HEK293 (cell line): ENCODE results near the gene GPS1.

Experiments used
- CTCF ChIA-PET: fragments of 350-600 bp; formaldehyde crosslinking; extraction: SDS; loops from one replicate; lab custom pipeline; 2021; ENCODE audit warnings: antibody characterized with exemption; lab: Yijun Ruan, JAX
- POLR2A ChIA-PET: fragments of 300-600 bp; formaldehyde crosslinking; extraction: SDS; loops from one replicate; lab custom pipeline; 2020; ENCODE audit warnings: antibody characterized with exemption, inconsistent platforms; lab: Yijun Ruan, JAX
- H3K27ac ChIP-seq: fragments of 200-500 bp; sonication (Bioruptor generic); 2 replicates; pipeline ENCODE4 v1.5.1; 2014; ENCODE audit warnings: low read depth, low read length, control low read depth, inconsistent platforms; ENCODE audit errors: extremely low read depth
- H3K36me3 ChIP-seq, 2 experiments: fragments of 200-500 bp in 1 of 2; sonication (Bioruptor generic) in 1 of 2; 1 replicate in 1 of 2; 2 replicates in 1 of 2; pipeline ENCODE4 v1.5.1; 2014 to 2017; ENCODE audit warnings: inconsistent platforms in 2 of 2, low read length in 2 of 2; ENCODE audit not compliant: control insufficient read depth in 2 of 2, insufficient read depth in 1 of 2
- H3K4me1 ChIP-seq: fragments of 200-500 bp; sonication (Bioruptor generic); 2 replicates; pipeline ENCODE4 v1.5.1; 2014; ENCODE audit warnings: mild to moderate bottlenecking, low read length, inconsistent platforms; ENCODE audit not compliant: control insufficient read depth, insufficient read depth
- H3K4me3 ChIP-seq: 2 replicates; pipeline ENCODE4 v1.5.1; 2011; ENCODE audit warnings: low read depth, mild to moderate bottlenecking, control low read depth, low read length, moderate library complexity
- H3K9me3 ChIP-seq: fragments of 200-500 bp; sonication (Bioruptor generic); 2 replicates; pipeline ENCODE4 v1.5.1; 2014; ENCODE audit warnings: low read depth, low read length, inconsistent platforms; ENCODE audit not compliant: control insufficient read depth, insufficient read depth
- EGR2 ChIP-seq: fragments of 450-650 bp; formaldehyde crosslinking; IDR thresholded peaks from 2 replicates; pipeline ENCODE4 v1.5.1; 2016; ENCODE audit warnings: low read depth, missing biosample characterization, missing genetic modification characterization
- GLIS2 ChIP-seq: fragments of 450-650 bp; formaldehyde crosslinking; IDR thresholded peaks from 2 replicates; pipeline ENCODE4 v1.5.1; 2016; ENCODE audit warnings: missing biosample characterization, missing genetic modification characterization
- HOXC10 ChIP-seq: sonication (generic); formaldehyde crosslinking; IDR thresholded peaks from 2 replicates; pipeline ENCODE4 v1.8.1; 2023; ENCODE audit warnings: mild to moderate bottlenecking, missing genetic modification reagents
- KLF9 ChIP-seq: fragments of 450-650 bp; formaldehyde crosslinking; IDR thresholded peaks from 2 replicates; pipeline ENCODE4 v1.5.1; 2016; ENCODE audit warnings: missing biosample characterization, missing genetic modification characterization, low read depth
- PRDM1 ChIP-seq: fragments of 450-650 bp; formaldehyde crosslinking; IDR thresholded peaks from 2 replicates; pipeline ENCODE4; 2016; ENCODE audit warnings: missing biosample characterization, missing genetic modification characterization
- SETDB1 ChIP-seq: IDR thresholded peaks from one replicate; pipeline ENCODE4 v1.6.1; 2017; ENCODE audit warnings: mild to moderate bottlenecking, low read length, moderate library complexity, mixed read lengths; ENCODE audit not compliant: insufficient read length
- YY1 ChIP-seq: fragments of 450-650 bp; formaldehyde crosslinking; IDR thresholded peaks from 2 replicates; pipeline ENCODE4 v1.5.1; 2018; ENCODE audit warnings: missing biosample characterization, missing genetic modification characterization
- ZFP37 ChIP-seq: fragments of 450-650 bp; formaldehyde crosslinking; IDR thresholded peaks from 2 replicates; pipeline ENCODE4 v1.5.1; 2016; ENCODE audit warnings: missing biosample characterization, missing genetic modification characterization
- ZFP41 ChIP-seq: fragments of 450-650 bp; formaldehyde crosslinking; IDR thresholded peaks from 2 replicates; pipeline ENCODE4 v1.5.1; 2016; ENCODE audit warnings: missing biosample characterization, missing genetic modification characterization, borderline replicate concordance
- ZIC2 ChIP-seq: fragments of 450-650 bp; formaldehyde crosslinking; IDR thresholded peaks from 2 replicates; pipeline ENCODE4 v1.5.1; 2016; ENCODE audit warnings: missing biosample characterization, missing genetic modification characterization
- ZNF112 ChIP-seq: fragments of 450-650 bp; formaldehyde crosslinking; IDR thresholded peaks from 2 replicates; pipeline ENCODE4 v1.5.0; 2017; ENCODE audit warnings: missing biosample characterization, missing genetic modification characterization
- ZNF140 ChIP-seq: fragments of 450-650 bp; formaldehyde crosslinking; IDR thresholded peaks from 2 replicates; pipeline ENCODE4 v1.5.1; 2016; ENCODE audit warnings: missing biosample characterization, missing genetic modification characterization
- ZNF155 ChIP-seq: fragments of 450-650 bp; formaldehyde crosslinking; IDR thresholded peaks from 2 replicates; pipeline ENCODE4 v1.5.1; 2016; ENCODE audit warnings: missing biosample characterization, missing genetic modification characterization
- ZNF175 ChIP-seq: fragments of 450-650 bp; formaldehyde crosslinking; IDR thresholded peaks from 2 replicates; pipeline ENCODE4 v1.5.1; 2016; ENCODE audit warnings: missing biosample characterization, missing genetic modification characterization
- ZNF2 ChIP-seq: fragments of 450-650 bp; formaldehyde crosslinking; IDR thresholded peaks from 2 replicates; pipeline ENCODE4 v1.5.1; 2016; ENCODE audit warnings: missing biosample characterization, missing genetic modification characterization
- ZNF202 ChIP-seq: fragments of 450-650 bp; formaldehyde crosslinking; IDR thresholded peaks from 2 replicates; pipeline ENCODE4 v1.5.1; 2016; ENCODE audit warnings: missing biosample characterization, missing genetic modification characterization, borderline replicate concordance
- ZNF266 ChIP-seq: fragments of 450-650 bp; formaldehyde crosslinking; IDR thresholded peaks from 2 replicates; pipeline ENCODE4 v1.5.1; 2016; ENCODE audit warnings: missing biosample characterization, missing genetic modification characterization, low read depth
- ZNF514 ChIP-seq: fragments of 450-650 bp; formaldehyde crosslinking; IDR thresholded peaks from 2 replicates; pipeline ENCODE4 v1.5.1; 2016; ENCODE audit warnings: missing biosample characterization, missing genetic modification characterization
- ZNF521 ChIP-seq: fragments of 450-650 bp; formaldehyde crosslinking; IDR thresholded peaks from 2 replicates; pipeline ENCODE4 v1.5.1; 2017; ENCODE audit warnings: missing biosample characterization, mild to moderate bottlenecking, missing genetic modification characterization
- ZNF529 ChIP-seq: fragments of 450-650 bp; formaldehyde crosslinking; IDR thresholded peaks from 2 replicates; pipeline ENCODE4 v1.5.1; 2017; ENCODE audit warnings: missing genetic modification characterization, missing biosample characterization; ENCODE audit not compliant: insufficient replicate concordance
- ZNF549 ChIP-seq: fragments of 450-650 bp; IDR thresholded peaks from 2 replicates; pipeline ENCODE4 v1.5.1; 2018; ENCODE audit warnings: missing biosample characterization, missing genetic modification characterization, mild to moderate bottlenecking, inconsistent platforms, moderate library complexity
- ZNF571 ChIP-seq: fragments of 450-650 bp; formaldehyde crosslinking; IDR thresholded peaks from 2 replicates; pipeline ENCODE4 v1.5.0; 2017; ENCODE audit warnings: missing biosample characterization, missing genetic modification characterization
- ZNF600 ChIP-seq: fragments of 450-650 bp; formaldehyde crosslinking; IDR thresholded peaks from 2 replicates; pipeline ENCODE4 v1.5.1; 2016; ENCODE audit warnings: missing biosample characterization, missing genetic modification characterization
- ZNF610 ChIP-seq: fragments of 450-650 bp; formaldehyde crosslinking; IDR thresholded peaks from 2 replicates; pipeline ENCODE4 v1.5.1; 2016; ENCODE audit warnings: missing biosample characterization, missing genetic modification characterization, borderline replicate concordance
- ZNF626 ChIP-seq: fragments of 450-650 bp; sonication (Bioruptor Pico); formaldehyde crosslinking; IDR thresholded peaks from 2 replicates; pipeline ENCODE4 v1.5.1; 2018; ENCODE audit warnings: missing biosample characterization, missing genetic modification characterization, inconsistent platforms
- ZNF701 ChIP-seq: fragments of 450-650 bp; formaldehyde crosslinking; IDR thresholded peaks from 2 replicates; pipeline ENCODE4 v1.5.1; 2016; ENCODE audit warnings: missing biosample characterization, missing genetic modification characterization
- ZNF707 ChIP-seq: fragments of 450-650 bp; formaldehyde crosslinking; IDR thresholded peaks from 2 replicates; pipeline ENCODE4 v1.5.1; 2016; ENCODE audit warnings: missing biosample characterization, missing genetic modification characterization
- ZXDB ChIP-seq: fragments of 450-650 bp; formaldehyde crosslinking; IDR thresholded peaks from 2 replicates; pipeline ENCODE4 v1.5.1; 2016; ENCODE audit warnings: missing biosample characterization, missing genetic modification characterization
- TF ChIP-seq, protein P1 (sequence below): fragments of 450-650 bp; formaldehyde crosslinking; IDR thresholded peaks from 2 replicates; pipeline ENCODE4 v1.5.1; 2016; ENCODE audit warnings: missing biosample characterization, missing genetic modification characterization, borderline replicate concordance
- TF ChIP-seq, protein P2 (sequence below): fragments of 450-650 bp; formaldehyde crosslinking; IDR thresholded peaks from 2 replicates; pipeline ENCODE4 v1.5.1; 2016; ENCODE audit warnings: missing biosample characterization, missing genetic modification characterization
- TF ChIP-seq, protein P3 (sequence below): fragments of 450-650 bp; formaldehyde crosslinking; IDR thresholded peaks from 2 replicates; pipeline ENCODE4 v1.5.1; 2016; ENCODE audit warnings: missing biosample characterization, missing genetic modification characterization
- TF ChIP-seq, protein P4 (sequence below): fragments of 450-650 bp; formaldehyde crosslinking; IDR thresholded peaks from 2 replicates; pipeline ENCODE4 v1.5.1; 2017; ENCODE audit warnings: missing biosample characterization, missing genetic modification characterization

The GPS1 gene

DNA sequence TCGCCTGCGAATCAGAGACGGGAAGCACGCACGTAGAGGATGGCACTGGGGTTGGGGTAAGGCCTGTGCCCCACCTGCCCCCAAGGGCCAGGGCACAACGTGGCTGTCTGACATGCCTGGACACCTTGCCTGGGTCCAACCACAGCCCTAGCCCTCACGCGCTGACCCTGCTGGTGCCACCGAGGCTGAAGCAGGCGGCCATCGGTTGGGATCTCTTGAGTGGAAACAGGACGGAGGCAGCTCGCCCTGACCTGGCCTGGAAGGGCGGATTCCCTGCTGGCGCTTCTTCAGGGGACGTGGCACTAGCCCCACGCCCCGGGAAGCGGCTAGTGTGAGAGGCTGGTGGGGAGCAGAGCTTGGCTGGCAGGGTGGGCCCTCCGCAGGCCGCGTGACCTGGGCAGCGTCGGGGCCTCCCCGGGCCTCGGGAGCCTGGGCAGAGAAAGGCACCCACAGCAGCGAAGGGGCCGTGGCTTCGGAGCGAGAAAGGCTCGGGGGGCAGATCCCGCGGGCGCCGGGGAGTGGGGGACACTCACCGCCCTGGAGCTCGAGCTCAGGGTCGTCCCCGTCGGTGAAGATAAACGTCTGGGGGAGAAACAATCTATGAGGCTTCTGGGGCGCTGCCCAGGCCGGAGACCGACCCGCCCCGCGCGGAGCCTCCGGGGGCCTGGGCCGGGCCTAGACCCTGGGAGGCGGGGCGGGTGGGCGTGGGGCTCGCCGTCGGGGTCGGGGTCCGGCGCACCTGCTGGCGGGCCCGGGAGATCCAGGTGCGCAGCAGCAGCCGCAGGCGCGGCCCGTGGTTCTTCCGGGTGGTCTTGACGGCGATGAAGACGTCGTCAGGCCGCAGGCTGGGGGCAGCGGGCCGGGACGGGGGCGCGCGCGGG is 697 bp upstream of the GPS1 start (continued):
- TF ChIP-seq, protein P1, sequence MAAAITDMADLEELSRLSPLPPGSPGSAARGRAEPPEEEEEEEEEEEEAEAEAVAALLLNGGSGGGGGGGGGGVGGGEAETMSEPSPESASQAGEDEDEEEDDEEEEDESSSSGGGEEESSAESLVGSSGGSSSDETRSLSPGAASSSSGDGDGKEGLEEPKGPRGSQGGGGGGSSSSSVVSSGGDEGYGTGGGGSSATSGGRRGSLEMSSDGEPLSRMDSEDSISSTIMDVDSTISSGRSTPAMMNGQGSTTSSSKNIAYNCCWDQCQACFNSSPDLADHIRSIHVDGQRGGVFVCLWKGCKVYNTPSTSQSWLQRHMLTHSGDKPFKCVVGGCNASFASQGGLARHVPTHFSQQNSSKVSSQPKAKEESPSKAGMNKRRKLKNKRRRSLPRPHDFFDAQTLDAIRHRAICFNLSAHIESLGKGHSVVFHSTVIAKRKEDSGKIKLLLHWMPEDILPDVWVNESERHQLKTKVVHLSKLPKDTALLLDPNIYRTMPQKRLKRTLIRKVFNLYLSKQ (tag by site-specific recombination): no peak
- TF ChIP-seq YY1: no peak
- no peak for TF ChIP-seq ZNF571 (tag by site-specific recombination)
- TF ChIP-seq KLF9 (tag by site-specific recombination): peak; percentile 50; the same call in 1 of the 2 replicates

DNA sequence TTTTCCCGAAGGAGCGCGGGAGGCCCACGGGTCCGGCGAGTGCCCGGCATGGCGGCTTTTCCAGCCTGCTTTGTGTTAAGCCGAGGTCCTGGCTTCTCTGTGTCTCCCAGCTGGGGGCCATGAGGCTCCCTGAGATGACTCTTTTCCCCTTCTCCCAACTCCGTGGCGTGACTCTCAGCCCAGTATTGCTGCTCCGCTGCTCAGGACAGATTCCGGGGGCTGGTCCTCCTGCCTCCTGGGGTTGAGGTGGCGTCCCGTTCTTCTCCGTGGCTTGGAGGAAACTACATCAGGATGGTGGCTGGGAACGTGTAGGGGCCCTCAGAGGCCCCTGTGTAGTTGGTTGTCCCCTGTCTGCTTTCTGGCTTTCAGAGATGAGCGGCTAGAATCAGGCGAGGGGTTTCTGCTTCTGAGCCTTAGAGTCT is 951 bp downstream of the GPS1 start:
- peak overlapping the region; percentile 73 for H3K27ac ChIP-seq
- H3K4me1 ChIP-seq: peaks cover 7% of the 10 kb centered on the region
- CTCF ChIA-PET: interaction anchor here (0.7 kb wide), 2 partner anchors 15 to 33 kb away, joined by 3 read pairs; partner anchors contain the start of gene DCXR

DNA sequence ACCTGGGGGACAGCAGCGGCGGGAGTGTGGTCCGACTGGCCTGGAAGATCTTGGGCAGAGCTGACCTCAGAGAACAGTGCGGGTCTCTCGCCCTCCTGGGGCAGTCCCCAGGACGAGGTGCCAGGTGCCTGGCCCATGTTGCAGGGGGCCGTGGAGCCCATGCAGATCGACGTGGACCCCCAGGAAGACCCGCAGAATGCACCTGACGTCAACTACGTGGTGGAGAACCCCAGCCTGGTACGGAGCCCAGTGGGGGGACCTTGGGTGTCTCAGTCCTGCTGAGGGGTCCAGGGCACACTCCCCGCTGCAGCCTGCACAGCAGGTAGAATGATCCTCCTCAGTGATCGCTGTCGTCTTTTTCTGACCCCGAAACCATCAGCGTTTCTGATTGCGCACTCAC is 1.4 kb downstream of the GPS1 start:
- H3K4me3 ChIP-seq: peak overlapping the region; percentile 83
- no peak for TF ChIP-seq ZNF529 (tag by site-specific recombination)
- no peak for TF ChIP-seq PRDM1 (tag by site-specific recombination)
- no peak for TF ChIP-seq ZNF202 (tag by site-specific recombination)
- no peak for TF ChIP-seq ZFP37 (tag by site-specific recombination)
- peak; percentile 49; the same call in 1 of the 2 replicates for TF ChIP-seq GLIS2 (tag by site-specific recombination)
- TF ChIP-seq, protein P2, sequence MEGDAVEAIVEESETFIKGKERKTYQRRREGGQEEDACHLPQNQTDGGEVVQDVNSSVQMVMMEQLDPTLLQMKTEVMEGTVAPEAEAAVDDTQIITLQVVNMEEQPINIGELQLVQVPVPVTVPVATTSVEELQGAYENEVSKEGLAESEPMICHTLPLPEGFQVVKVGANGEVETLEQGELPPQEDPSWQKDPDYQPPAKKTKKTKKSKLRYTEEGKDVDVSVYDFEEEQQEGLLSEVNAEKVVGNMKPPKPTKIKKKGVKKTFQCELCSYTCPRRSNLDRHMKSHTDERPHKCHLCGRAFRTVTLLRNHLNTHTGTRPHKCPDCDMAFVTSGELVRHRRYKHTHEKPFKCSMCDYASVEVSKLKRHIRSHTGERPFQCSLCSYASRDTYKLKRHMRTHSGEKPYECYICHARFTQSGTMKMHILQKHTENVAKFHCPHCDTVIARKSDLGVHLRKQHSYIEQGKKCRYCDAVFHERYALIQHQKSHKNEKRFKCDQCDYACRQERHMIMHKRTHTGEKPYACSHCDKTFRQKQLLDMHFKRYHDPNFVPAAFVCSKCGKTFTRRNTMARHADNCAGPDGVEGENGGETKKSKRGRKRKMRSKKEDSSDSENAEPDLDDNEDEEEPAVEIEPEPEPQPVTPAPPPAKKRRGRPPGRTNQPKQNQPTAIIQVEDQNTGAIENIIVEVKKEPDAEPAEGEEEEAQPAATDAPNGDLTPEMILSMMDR (tag by site-specific recombination): no peak
- TF ChIP-seq ZNF626 (tag by site-specific recombination): no peak
- H3K9me3 ChIP-seq: no peaks in the 10 kb centered on the region
- H3K36me3 ChIP-seq: peaks cover 0 to 78% of the 10 kb centered on the region in 2 experiments; a peak in 2 of 3 replicates
- peak overlapping the region; percentile 73 for H3K27ac ChIP-seq
- H3K4me1 ChIP-seq: peaks cover 7% of the 10 kb centered on the region
- POLR2A ChIA-PET: interaction anchor here (0.6 to 14.2 kb wide), 7 partner anchors 8 to 123 kb away, joined by 3 to 96 read pairs (median 4); partner anchors contain the start of genes CENPX, DCXR, LRRC45 and RAC3
- CTCF ChIA-PET: interaction anchor here (0.7 to 1.8 kb wide), 2 partner anchors 23 to 34 kb away, joined by 3 to 8 read pairs; no protein-coding TSS in a partner anchor

More for the DNA sequence above, 951 bp downstream of the GPS1 start:
- POLR2A ChIA-PET: interaction anchor here (0.5 to 14.2 kb wide), 10 partner anchors 9 to 243 kb away, joined by 3 to 96 read pairs (median 4); partner anchors contain the start of genes DCXR, DUS1L, FASN and RAC3
- Histone ChIP-seq H3K36me3 (peaks cover 0 to 78% of the 10 kb centered on the region in 2 experiments; a peak in 2 of 3 replicates), H3K4me3 (peak overlapping the region; percentile 83), H3K9me3 (no peaks in the 10 kb centered on the region)
- TF ChIP-seq SETDB1 (no peak), HOXC10 (no peak), ZNF521 (tag by site-specific recombination) (no peak), ZNF112 (tag by site-specific recombination) (no peak), ZNF701 (tag by site-specific recombination) (no peak), GLIS2 (tag by site-specific recombination) (0 out of 2 replicates have a peak, but pooled peaks have one; percentile 5), ZNF175 (tag by site-specific recombination) (no peak), ZNF140 (tag by site-specific recombination) (no peak), ZNF2 (tag by site-specific recombination) (no peak), ZNF600 (tag by site-specific recombination) (peak; percentile 3; the same call in 1 of the 2 replicates), ZNF266 (no peak), ZNF155 (tag by site-specific recombination) (no peak), ZNF514 (tag by site-specific recombination) (no peak), ZIC2 (tag by site-specific recombination) (peak; percentile 2; the same call in 1 of the 2 replicates), EGR2 (no peak), ZXDB (no peak), ZNF610 (no peak), ZNF707 (no peak), ZFP41 (tag by site-specific recombination) (no peak), ZNF549 (tag by site-specific recombination) (no peak)
- TF ChIP-seq, protein P3, sequence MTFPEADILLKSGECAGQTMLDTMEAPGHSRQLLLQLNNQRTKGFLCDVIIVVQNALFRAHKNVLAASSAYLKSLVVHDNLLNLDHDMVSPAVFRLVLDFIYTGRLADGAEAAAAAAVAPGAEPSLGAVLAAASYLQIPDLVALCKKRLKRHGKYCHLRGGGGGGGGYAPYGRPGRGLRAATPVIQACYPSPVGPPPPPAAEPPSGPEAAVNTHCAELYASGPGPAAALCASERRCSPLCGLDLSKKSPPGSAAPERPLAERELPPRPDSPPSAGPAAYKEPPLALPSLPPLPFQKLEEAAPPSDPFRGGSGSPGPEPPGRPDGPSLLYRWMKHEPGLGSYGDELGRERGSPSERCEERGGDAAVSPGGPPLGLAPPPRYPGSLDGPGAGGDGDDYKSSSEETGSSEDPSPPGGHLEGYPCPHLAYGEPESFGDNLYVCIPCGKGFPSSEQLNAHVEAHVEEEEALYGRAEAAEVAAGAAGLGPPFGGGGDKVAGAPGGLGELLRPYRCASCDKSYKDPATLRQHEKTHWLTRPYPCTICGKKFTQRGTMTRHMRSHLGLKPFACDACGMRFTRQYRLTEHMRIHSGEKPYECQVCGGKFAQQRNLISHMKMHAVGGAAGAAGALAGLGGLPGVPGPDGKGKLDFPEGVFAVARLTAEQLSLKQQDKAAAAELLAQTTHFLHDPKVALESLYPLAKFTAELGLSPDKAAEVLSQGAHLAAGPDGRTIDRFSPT (tag by site-specific recombination): no peak
- TF ChIP-seq, protein P4, sequence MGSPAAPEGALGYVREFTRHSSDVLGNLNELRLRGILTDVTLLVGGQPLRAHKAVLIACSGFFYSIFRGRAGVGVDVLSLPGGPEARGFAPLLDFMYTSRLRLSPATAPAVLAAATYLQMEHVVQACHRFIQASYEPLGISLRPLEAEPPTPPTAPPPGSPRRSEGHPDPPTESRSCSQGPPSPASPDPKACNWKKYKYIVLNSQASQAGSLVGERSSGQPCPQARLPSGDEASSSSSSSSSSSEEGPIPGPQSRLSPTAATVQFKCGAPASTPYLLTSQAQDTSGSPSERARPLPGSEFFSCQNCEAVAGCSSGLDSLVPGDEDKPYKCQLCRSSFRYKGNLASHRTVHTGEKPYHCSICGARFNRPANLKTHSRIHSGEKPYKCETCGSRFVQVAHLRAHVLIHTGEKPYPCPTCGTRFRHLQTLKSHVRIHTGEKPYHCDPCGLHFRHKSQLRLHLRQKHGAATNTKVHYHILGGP (tag by site-specific recombination): no peak
